GM08714 (cell line): ENCODE results near the gene POFUT1.
A peak's percentile ranks its signal among the peaks of the same experiment; 100 is the strongest.

Experiments
- H3K4me3 ChIP-seq: fragments of 200-500 bp; sonication (Bioruptor generic); 2 replicates; pipeline ENCODE4 v1.5.1; 2014; ENCODE audit warnings: mild to moderate bottlenecking, low read length, inconsistent platforms
- ZNF274 ChIP-seq: IDR thresholded peaks from 2 replicates; pipeline ENCODE4 v1.6.1; 2012; ENCODE audit warnings: mild to moderate bottlenecking, low read depth, low read length

The POFUT1 gene

GRCh38 chr20:32285621-32286371 is 78.1 kb downstream of the POFUT1 start:
- TF ChIP-seq ZNF274: no peak
- peak overlapping the region; percentile 35; the same call in 1 of the 2 replicates for H3K4me3 ChIP-seq

- H3K4me3 ChIP-seq: no peak overlapping the region
- no peak for TF ChIP-seq ZNF274
Observed at GRCh38 chr20:32287231-32287638, 79.6 kb downstream of the POFUT1 start.
